Measurements from ENCODE around the gene ITPA. TPM values are rescaled to one million over a fixed set of nuclear protein-coding genes. Genes with fewer than 3 reads are reported as not detected.

Gene ITPA
- total and polyA plus RNA-seq, 2 of the 13 experiments (the other 11 are each of a cell fraction or from before 2014, with no cell fraction given), result 60.1 to 103 TPM

- TF ChIP-seq ZHX2 (IDR thresholded peaks at IDR 0.05; ENCODE audit: low read depth) (peak; percentile 86), ZHX2 (CRISPR knock-in tag; IDR thresholded peaks at IDR 0.05; ENCODE audit: borderline replicate concordance) (0 out of 2 replicates have a peak, but pooled peaks have one; percentile 59), SMYD3 (CRISPR knock-in tag; IDR thresholded peaks at IDR 0.05) (peak; percentile 91; the same call in 1 of the 2 replicates), SP2 (CRISPR knock-in tag; IDR thresholded peaks at IDR 0.05) (peak; percentile 53), RARG (CRISPR knock-in tag; IDR thresholded peaks at IDR 0.05; ENCODE audit: low read depth) (peak; percentile 65; the same call in 1 of the 2 replicates), BRD4 (CRISPR knock-in tag; IDR thresholded peaks at IDR 0.05) (0 out of 2 replicates have a peak, but pooled peaks have one; percentile 21), ZNF660 (CRISPR knock-in tag; IDR thresholded peaks at IDR 0.05; ENCODE audit: borderline replicate concordance, low read depth) (no peak; the same call in 1 of the 2 replicates), TEAD3 (CRISPR knock-in tag; optimal IDR thresholded peaks at IDR 0.05; ENCODE audit: borderline replicate concordance) (peak; percentile 95), CREB3 (CRISPR knock-in tag; IDR thresholded peaks at IDR 0.05) (0 out of 2 replicates have a peak, but pooled peaks have one; percentile 74), ZNF562 (CRISPR knock-in tag; IDR thresholded peaks at IDR 0.05; ENCODE audit: borderline replicate concordance) (no peak), NR2F2 (IDR thresholded peaks at IDR 0.05; ENCODE audit: borderline replicate concordance, low read depth) (peak; percentile 97), FIP1L1 (IDR thresholded peaks at IDR 0.05; ENCODE audit: borderline replicate concordance, insufficient read depth, low read depth, low read length) (no peak), ZNF441 (CRISPR knock-in tag; IDR thresholded peaks at IDR 0.05; ENCODE audit: borderline replicate concordance) (peak; percentile 72)
- TF ChIP-seq, protein P1, sequence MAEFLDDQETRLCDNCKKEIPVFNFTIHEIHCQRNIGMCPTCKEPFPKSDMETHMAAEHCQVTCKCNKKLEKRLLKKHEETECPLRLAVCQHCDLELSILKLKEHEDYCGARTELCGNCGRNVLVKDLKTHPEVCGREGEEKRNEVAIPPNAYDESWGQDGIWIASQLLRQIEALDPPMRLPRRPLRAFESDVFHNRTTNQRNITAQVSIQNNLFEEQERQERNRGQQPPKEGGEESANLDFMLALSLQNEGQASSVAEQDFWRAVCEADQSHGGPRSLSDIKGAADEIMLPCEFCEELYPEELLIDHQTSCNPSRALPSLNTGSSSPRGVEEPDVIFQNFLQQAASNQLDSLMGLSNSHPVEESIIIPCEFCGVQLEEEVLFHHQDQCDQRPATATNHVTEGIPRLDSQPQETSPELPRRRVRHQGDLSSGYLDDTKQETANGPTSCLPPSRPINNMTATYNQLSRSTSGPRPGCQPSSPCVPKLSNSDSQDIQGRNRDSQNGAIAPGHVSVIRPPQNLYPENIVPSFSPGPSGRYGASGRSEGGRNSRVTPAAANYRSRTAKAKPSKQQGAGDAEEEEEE (CRISPR knock-in tag; IDR thresholded peaks at IDR 0.05; ENCODE audit: borderline replicate concordance), result no peak; the same call in 1 of the 2 replicates
- TF ChIP-seq, protein P2, sequence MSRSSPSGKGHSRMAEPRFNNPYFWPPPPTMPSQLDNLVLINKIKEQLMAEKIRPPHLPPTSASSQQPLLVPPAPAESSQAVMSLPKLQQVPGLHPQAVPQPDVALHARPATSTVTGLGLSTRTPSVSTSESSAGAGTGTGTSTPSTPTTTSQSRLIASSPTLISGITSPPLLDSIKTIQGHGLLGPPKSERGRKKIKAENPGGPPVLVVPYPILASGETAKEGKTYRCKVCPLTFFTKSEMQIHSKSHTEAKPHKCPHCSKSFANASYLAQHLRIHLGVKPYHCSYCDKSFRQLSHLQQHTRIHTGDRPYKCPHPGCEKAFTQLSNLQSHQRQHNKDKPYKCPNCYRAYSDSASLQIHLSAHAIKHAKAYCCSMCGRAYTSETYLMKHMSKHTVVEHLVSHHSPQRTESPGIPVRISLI (CRISPR knock-in tag; IDR thresholded peaks at IDR 0.05; ENCODE audit: borderline replicate concordance), result peak; percentile 85; the same call in 1 of the 2 replicates
- TF ChIP-seq, protein P3, sequence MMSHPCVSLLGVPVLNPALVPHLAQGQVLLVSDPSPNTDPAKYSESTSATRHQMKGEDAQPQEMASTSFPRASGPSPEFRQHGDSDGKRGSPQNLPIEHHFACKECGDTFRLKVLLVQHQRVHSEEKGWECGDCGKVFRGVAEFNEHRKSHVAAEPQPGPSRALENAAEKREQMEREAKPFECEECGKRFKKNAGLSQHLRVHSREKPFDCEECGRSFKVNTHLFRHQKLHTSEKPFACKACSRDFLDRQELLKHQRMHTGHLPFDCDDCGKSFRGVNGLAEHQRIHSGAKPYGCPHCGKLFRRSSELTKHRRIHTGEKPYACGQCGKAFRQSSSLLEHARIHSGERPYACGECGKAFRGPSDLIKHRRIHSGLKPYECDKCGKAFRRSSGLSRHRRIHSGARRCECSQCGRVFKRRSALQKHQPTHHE (CRISPR knock-in tag; IDR thresholded peaks at IDR 0.05; ENCODE audit: borderline replicate concordance), result peak; percentile 98; the same call in 1 of the 2 replicates
These were observed 13.6 kb downstream of the ITPA start (continued) for GRCh38 chr20:3222635-3223600.

Data from HepG2 (cell line).